Measurements from ENCODE around the gene NUMA1. TPM values are rescaled to one million over a fixed set of nuclear protein-coding genes. Genes with fewer than 3 reads are reported as not detected.

The NUMA1 gene, protein sequence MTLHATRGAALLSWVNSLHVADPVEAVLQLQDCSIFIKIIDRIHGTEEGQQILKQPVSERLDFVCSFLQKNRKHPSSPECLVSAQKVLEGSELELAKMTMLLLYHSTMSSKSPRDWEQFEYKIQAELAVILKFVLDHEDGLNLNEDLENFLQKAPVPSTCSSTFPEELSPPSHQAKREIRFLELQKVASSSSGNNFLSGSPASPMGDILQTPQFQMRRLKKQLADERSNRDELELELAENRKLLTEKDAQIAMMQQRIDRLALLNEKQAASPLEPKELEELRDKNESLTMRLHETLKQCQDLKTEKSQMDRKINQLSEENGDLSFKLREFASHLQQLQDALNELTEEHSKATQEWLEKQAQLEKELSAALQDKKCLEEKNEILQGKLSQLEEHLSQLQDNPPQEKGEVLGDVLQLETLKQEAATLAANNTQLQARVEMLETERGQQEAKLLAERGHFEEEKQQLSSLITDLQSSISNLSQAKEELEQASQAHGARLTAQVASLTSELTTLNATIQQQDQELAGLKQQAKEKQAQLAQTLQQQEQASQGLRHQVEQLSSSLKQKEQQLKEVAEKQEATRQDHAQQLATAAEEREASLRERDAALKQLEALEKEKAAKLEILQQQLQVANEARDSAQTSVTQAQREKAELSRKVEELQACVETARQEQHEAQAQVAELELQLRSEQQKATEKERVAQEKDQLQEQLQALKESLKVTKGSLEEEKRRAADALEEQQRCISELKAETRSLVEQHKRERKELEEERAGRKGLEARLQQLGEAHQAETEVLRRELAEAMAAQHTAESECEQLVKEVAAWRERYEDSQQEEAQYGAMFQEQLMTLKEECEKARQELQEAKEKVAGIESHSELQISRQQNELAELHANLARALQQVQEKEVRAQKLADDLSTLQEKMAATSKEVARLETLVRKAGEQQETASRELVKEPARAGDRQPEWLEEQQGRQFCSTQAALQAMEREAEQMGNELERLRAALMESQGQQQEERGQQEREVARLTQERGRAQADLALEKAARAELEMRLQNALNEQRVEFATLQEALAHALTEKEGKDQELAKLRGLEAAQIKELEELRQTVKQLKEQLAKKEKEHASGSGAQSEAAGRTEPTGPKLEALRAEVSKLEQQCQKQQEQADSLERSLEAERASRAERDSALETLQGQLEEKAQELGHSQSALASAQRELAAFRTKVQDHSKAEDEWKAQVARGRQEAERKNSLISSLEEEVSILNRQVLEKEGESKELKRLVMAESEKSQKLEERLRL (N-terminal part only)
- 109 and 146 TPM in 2 replicates for total RNA-seq

DNA sequence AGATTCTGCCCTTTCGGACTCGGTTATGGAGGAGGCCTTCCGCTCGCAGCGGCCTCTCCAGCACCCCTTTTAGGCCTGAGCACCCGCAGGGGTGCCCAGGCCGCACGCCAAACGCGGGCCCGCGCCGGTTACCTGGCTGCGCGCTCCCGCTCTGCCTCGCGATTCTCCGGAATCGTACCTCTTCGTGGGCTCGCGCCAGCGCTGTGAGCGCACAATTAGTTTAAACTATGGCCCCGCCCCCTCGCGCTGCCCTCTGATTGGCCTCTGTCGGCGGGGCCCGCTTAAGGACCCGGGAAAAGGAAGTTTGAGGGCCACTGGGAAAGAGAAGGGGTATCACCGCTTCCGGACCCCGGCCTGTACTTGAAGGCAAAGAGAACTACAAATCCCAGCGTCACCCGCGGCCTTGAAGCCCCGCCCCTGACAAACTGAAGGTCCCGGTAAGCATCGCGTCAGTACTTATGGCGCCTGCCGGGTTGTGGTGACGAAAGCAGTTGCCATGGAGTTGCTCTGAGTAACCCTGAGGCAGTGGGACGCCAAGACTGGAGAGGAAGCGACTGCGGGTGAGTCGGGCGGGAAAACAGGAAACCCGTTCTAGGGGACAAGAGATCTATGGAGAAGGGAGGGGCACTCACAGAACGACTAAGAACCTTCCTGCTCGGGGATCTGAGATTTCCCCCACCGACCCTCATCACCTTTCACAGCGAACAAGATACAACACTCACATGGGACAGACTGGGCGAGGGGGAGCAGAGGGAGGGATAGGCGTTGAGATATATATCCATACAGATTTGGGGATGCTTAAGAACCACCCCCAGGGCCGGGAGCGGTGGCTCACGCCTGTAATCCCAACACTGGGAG lies at the start of gene NUMA1, which contains the start of gene LRRC51:
NUMA1 (minus strand) TSS at position 217 of the 858 bp plus-strand sequence. CDS start 44,599 bp downstream, outside the sequence.
LRRC51 (plus strand) TSS at position 525 of the 858 bp plus-strand sequence. CDS start 8,234 bp downstream, outside the sequence.

DNA sequence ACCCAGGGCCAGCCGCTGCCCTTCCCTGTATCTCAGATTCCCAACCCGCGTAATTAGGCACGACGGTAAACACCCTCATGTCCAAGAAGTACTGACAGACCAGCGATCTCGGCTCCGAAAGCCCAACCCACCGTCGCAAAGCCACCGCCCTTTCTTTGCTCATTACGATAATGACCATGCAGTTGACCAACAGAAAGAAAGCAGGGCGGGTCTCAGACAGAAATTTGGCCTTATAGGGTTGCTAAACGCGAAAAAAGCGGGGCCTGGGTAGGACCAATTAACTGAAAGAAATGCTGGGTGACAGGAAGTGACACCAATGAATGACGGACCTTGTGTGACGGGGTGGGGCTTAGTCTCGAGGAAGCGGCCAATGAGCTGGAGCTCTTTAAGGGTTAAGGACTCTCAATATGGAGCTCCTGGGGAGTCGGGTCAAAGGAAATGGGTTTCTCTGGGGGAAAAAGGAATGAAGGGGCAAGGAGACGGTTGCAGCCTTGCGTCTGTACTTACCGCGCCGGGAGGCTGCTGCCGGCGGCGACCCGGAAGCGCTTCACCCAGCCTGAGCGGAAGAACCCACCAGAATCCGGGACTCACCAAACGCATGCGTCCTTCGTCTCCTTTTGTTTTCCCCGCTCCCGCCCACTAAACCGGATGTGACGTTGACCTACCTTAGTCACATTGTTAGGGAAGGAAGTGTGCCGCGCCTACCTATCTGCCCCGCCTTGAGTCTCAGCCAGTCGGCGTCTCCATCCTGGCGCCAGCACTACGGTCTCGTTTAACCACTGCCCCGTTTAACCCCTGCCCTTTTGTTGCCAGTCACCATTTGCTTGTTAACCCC lies 32.0 kb upstream of the NUMA1 start, which contains the start of gene ANAPC15:
ANAPC15 (minus strand) TSS at position 553 of the 835 bp plus-strand sequence. CDS start 1,419 bp downstream, outside the sequence.

DNA sequence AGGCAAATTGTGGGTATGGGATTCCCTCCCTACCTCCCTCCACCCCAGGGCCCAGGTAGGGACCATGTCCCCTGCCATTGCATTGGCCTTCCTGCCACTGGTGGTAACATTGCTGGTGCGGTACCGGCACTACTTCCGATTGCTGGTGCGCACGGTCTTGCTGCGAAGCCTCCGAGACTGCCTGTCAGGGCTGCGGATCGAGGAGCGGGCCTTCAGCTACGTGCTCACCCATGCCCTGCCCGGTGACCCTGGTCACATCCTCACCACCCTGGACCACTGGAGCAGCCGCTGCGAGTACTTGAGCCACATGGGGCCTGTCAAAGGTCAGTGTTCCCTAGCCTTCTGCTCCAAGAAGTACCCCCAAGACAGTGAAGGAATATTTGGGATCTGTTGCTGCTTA lies 25.5 kb upstream of the NUMA1 start, which contains the start of gene TOMT:
TOMT (plus strand) TSS at position 37 of the 400 bp plus-strand sequence; CDS start at position 65, 28 bp downstream.

DNA sequence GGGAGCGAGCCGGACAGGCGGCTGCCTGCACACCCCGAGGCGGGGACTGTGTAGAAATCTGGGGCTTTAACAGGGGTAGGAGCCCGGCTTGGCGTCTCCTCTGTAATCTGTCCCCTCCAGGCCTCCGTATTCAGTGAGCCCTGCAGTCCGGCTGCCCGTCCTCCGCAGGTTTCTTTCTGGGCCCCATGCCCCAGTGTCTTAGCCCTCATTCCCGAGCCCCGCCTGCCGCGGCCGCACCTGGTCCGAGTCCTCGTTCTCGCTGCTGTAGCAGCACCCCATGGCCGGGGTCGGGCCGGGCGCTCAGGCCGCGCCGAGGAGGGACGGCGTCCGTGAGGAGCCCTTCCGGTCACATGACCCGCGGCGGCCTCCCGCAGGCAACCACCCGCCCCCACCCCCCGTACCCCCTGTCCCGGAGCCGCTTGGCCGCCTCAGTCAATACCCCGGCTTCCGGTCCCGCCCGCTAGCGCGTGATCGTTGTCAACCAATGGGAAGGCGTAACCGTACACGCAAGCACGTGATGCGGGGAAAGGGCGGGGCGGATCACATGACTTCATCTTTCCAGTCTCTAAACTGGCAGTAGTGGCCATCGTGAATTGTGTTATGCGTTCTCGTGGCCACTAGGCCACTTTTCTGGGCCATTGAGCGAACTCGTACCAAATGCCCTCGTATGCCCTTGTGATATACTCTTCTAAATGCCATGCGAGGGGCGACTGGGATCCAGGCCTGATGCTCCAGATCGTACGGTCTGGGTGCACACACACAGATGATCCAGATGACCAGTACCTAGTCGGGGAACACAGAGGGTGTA lies 22.8 kb upstream of the NUMA1 start, which contains the start of gene LAMTOR1:
LAMTOR1 (minus strand) TSS at position 352 of the 808 bp plus-strand sequence; CDS start at position 279, 73 bp downstream.

DNA sequence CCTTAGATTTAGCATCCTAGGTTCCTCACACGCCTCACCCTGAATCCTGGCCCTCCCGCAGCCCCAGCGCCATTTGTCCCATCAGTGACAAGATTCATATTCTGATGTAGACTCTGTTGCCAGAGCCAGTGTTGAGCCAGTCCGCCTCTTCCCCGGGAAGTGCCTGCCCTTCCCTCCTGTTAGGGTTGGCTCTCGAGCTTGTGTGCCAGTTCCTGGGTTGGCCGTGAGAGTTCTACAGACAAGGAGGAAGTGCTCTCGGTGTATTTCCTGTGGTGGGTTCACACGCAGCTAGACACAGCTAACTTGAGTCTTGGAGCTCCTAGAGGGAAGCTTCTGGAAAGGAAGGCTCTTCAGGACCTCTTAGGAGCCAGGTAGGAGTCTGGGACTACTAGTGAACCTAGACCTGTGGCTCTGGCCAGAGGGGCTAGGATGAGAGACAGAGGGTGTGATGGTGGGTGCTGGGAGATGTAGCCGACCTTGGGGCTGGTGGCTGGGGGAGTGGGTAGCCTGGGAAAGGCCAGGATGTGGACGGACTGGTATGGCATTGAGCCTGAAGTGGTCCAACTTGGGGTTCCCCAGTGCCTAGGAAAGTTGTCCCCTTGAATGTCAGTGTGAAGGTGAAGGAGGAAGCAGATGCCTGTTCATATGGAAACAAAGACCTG lies 81.6 kb downstream of the NUMA1 start, which contains the start of gene IL18BP:
IL18BP (plus strand) TSS at position 261 of the 662 bp plus-strand sequence. CDS start 1,076 bp downstream, outside the sequence.

Other genes starting within 250 kb of the NUMA1 start
- not detected in 2 replicates for gene DEFB108B, start 247.3 kb downstream of the NUMA1 start, total RNA-seq
- gene DEFB131B, start 202.1 kb downstream of the NUMA1 start, total RNA-seq = not detected in 2 replicates
- gene XNDC1N, start 151.9 kb downstream of the NUMA1 start, total RNA-seq = 2.2 and 4.7 TPM in 2 replicates
- gene RNF121, start 151.5 kb downstream of the NUMA1 start, total RNA-seq = 25.0 and 25.3 TPM in 2 replicates
- gene IL18BP, start 81.6 kb downstream of the NUMA1 start, total RNA-seq = 1.2 and 1.9 TPM in 2 replicates
- gene LRRC51, start 308 bp upstream of the NUMA1 start, total RNA-seq = 4.6 and 6.1 TPM in 2 replicates
- gene LAMTOR1, start 22.8 kb upstream of the NUMA1 start, total RNA-seq = 139 and 169 TPM in 2 replicates
- gene TOMT, start 25.4 kb upstream of the NUMA1 start, total RNA-seq = not detected in 2 replicates
- gene ANAPC15, start 32.2 kb upstream of the NUMA1 start, total RNA-seq = 52.9 and 71.1 TPM in 2 replicates
- 0.21 TPM in 1 of 2 replicates, not detected in the other for gene FOLR3, start 55.2 kb upstream of the NUMA1 start, total RNA-seq
- gene FOLR1, start 111.6 kb upstream of the NUMA1 start, total RNA-seq = 0.63 TPM in 1 of 2 replicates, not detected in the other
- not detected in 2 replicates for gene FOLR2, start 136.3 kb upstream of the NUMA1 start, total RNA-seq
- gene INPPL1, start 144.2 kb upstream of the NUMA1 start, total RNA-seq = 26.1 and 37.9 TPM in 2 replicates
- not detected in 2 replicates for gene PHOX2A, start 163.6 kb upstream of the NUMA1 start, total RNA-seq

Data from airway epithelial cell (primary cell).